22Rv1 (cell line): ENCODE data around the gene USP6NL.

Experiments
- CTCF ChIP-seq: fragments of 450-650 bp; IDR thresholded peaks from 2 replicates; pipeline ENCODE4 v1.5.1; 2017; ENCODE audit warnings: mild to moderate bottlenecking
- ZFX ChIP-seq: fragments of 450-650 bp; IDR thresholded peaks from 2 replicates; pipeline ENCODE4 v1.6.1; 2017; ENCODE audit warnings: antibody characterized with exemption, borderline replicate concordance

- TF ChIP-seq CTCF: no peak
- no peak for TF ChIP-seq ZFX
Observed at GRCh38 chr10:11483201-11484148, 128.0 kb downstream of the USP6NL start.
